Glomerular endothelial cell (primary cell): Measurements from ENCODE around the gene COX17. TPM values are rescaled to one million over a fixed set of nuclear protein-coding genes. Genes with fewer than 3 reads are reported as not detected.

ENCODE experiments used
- DNase-seq: peaks from one replicate; pipeline ENCODE4 v3.0.0-alpha.2; 2011; ENCODE audit warnings: low read depth, low spot score; ENCODE audit errors: extremely low read depth
- total RNA-seq: library from RNA; depleted of rRNA; stranded (reverse); fragments of >200 nt; gene quantifications from 2 replicates; pipeline ENCODE4 v1.2.3, GENCODE V29; 2015

The COX17 gene
- total RNA-seq, 1 donor from 2014 or later, result 29.3 TPM

- no peak for DNase-seq
Observed at GRCh38 chr3:119675188-119675874, 1.9 kb downstream of the COX17 start.

GRCh38 chr3:119673875-119674274, 3.3 kb downstream of the COX17 start:
- no peak for DNase-seq

- DNase-seq, result no peak
Observed at GRCh38 chr3:119672776-119673175, 4.4 kb downstream of the COX17 start.

- DNase-seq, result no peak
Observed at GRCh38 chr3:119669906-119670570, 7.2 kb downstream of the COX17 start.

GRCh38 chr3:119665954-119666559, 11.1 kb downstream of the COX17 start:
- DNase-seq, result no peak

- DNase-seq, result no peak
Observed at GRCh38 chr3:119664850-119665379, 12.3 kb downstream of the COX17 start.

GRCh38 chr3:119664370-119664769, 12.8 kb downstream of the COX17 start:
- no peak for DNase-seq

- DNase-seq, result no peak
Observed at GRCh38 chr3:119663885-119664284, 13.3 kb downstream of the COX17 start.

- DNase-seq, result no peak
Observed at GRCh38 chr3:119662604-119663373, 14.4 kb downstream of the COX17 start.

GRCh38 chr3:119660474-119661440, 16.4 kb downstream of the COX17 start, which contains the start of gene POPDC2:
Gene POPDC2, minus strand, starts transcription at chr3:119660589. Its CDS starts 166 bp downstream, at chr3:119660423.
- no peak for DNase-seq

- no peak for DNase-seq
Observed at GRCh38 chr3:119659606-119660291, 17.5 kb downstream of the COX17 start.

- DNase-seq, result no peak
Observed at GRCh38 chr3:119658994-119659393, 18.2 kb downstream of the COX17 start.

- no peak for DNase-seq
Observed at GRCh38 chr3:119657887-119658702, 19.1 kb downstream of the COX17 start.

- DNase-seq, result no peak
Observed at GRCh38 chr3:119653876-119654275, 23.3 kb downstream of the COX17 start.

- DNase-seq, result no peak
Observed at GRCh38 chr3:119652306-119653033, 24.7 kb downstream of the COX17 start.

- no peak for DNase-seq
Observed at GRCh38 chr3:119649761-119650160, 27.4 kb downstream of the COX17 start.

GRCh38 chr3:119647843-119648575, 29.2 kb downstream of the COX17 start:
- no peak for DNase-seq
